Measurements from ENCODE around the gene ZNF587. TPM values are rescaled to one million over a fixed set of nuclear protein-coding genes. Genes with fewer than 3 reads are reported as not detected.

The ZNF587 gene
- total and polyA plus RNA-seq, 11 donors = 8.9 to 25.4 (median 15.0) TPM

DNA sequence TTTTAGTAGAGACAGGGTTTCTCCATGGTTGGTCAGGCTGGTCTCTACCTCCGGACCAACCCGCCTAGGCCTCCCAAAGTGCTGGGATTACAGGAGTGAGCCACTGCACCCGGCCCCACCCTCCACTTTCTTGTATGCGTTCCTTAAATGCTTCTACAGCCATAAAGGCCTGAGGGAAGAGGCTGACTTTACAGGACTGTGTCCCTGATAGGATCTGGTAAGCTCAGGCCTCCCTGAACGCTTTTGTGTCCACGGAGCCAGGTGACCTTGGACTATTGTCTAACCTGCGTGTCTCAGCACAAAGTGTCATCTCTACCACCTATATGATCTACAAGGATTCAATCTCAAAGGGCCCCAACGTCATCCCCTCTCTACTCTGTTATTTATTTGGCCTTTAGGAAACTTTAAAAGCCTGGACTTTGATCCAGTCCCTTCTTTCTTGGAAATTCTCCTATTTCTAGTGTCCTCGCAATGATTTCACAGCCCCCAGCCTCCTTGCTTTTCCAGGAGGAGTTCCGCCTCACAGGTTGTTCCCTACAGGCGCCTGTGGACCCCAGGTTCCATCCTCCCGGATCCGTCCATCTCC, 35.6 kb upstream of the ZNF587 start:
- no peak for DNase-seq
- peaks cover 0 to 33% (median 23%) of the 10 kb centered on the region in 9 donors for H3K36me3 ChIP-seq
- no peaks in the 10 kb centered on the region for H3K27me3 ChIP-seq
- H3K4me1 ChIP-seq = peaks cover 0 to 31% (median 9%) of the 10 kb centered on the region in 12 donors
- H3K4me3 ChIP-seq = peak overlapping the region; percentile 52 to 93 (median 82)
- 20 to 28% (median 22%) methylated on average over 13 of the region's 13 CpGs for WGBS, 4 donors
- no peaks in the 10 kb centered on the region for H3K9me3 ChIP-seq
- intact Hi-C loops (cut with DNase I) = no loop called here
- peak in 2 of 4 donors; percentile 17 to 21 for ATAC-seq
- TF ChIP-seq, protein P1, sequence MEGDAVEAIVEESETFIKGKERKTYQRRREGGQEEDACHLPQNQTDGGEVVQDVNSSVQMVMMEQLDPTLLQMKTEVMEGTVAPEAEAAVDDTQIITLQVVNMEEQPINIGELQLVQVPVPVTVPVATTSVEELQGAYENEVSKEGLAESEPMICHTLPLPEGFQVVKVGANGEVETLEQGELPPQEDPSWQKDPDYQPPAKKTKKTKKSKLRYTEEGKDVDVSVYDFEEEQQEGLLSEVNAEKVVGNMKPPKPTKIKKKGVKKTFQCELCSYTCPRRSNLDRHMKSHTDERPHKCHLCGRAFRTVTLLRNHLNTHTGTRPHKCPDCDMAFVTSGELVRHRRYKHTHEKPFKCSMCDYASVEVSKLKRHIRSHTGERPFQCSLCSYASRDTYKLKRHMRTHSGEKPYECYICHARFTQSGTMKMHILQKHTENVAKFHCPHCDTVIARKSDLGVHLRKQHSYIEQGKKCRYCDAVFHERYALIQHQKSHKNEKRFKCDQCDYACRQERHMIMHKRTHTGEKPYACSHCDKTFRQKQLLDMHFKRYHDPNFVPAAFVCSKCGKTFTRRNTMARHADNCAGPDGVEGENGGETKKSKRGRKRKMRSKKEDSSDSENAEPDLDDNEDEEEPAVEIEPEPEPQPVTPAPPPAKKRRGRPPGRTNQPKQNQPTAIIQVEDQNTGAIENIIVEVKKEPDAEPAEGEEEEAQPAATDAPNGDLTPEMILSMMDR (IDR thresholded peaks at IDR 0.05) = no peak
- peak overlapping the region in 11 of 12 donors; percentile 72 to 92 (median 78) for H3K27ac ChIP-seq

DNA sequence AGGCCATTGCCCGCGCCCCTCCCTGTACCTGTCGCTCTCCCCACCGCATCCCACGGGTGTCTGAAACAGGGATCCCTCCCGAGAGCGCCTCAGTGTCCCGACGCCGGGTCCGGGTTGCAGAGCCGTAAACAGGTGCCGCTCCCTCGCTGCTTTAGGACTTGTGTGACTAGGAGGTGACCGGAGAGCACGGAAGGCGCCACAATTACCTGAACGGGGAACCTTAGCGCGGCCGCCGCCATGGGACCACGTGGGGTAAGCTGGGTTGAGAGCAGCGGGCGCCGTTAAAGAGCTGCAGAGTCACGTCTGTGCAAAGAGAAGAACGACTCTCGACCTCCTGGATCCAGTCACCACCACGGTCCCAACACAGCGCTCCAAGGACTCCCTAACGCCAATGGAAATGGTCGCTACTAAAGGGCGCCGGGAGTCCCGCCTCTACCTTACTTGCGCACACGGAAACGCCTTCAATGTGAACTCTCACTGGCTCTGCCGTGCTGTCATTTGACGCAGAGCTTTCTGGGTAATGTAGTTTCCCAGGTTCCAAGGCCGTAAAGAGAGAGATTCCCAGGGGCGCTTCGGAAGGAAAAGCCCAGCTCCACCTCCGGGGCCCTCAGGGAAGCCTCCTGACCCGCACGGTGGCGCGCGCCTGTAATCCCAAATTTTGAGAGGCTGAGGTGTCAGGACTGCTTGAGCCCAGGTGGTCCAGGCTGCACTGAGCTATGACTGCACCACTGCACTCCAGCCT, 35.0 kb upstream of the ZNF587 start, which contains the start of gene ZNF552:
Gene ZNF552, minus strand, starts transcription at position 409 of the 742 bp plus-strand sequence. Its CDS starts 170 bp downstream, at position 239.
- ATAC-seq (peak; percentile 91 to 96 (median 94)), DNase-seq (peak; percentile 88 to 91 (median 88))
- Histone ChIP-seq H3K4me3 (peak within 1 kb of the TSS; percentile 52 to 93 (median 82)), H3K27me3 (no peaks in the 10 kb centered on the region), H3K27ac (peak within 1 kb of the TSS in 11 of 12 donors; percentile 72 to 92 (median 78)), H3K4me1 (peaks cover 0 to 32% (median 9%) of the 10 kb centered on the region in 12 donors), H3K9me3 (no peaks in the 10 kb centered on the region), H3K36me3 (peaks cover 0 to 26% (median 17%) of the 10 kb centered on the region in 9 donors)
- intact Hi-C loops (cut with DNase I) = no loop called here
- WGBS, 4 donors = 0 to 1% (median 0%) methylated on average over 33 to 50 of the region's 50 CpGs
- TF ChIP-seq POLR2A (IDR thresholded peaks at IDR 0.05) = peak in 1 of 2 donors; percentile 93
- TF ChIP-seq, protein P1 (IDR thresholded peaks at IDR 0.05) = no peak

DNA sequence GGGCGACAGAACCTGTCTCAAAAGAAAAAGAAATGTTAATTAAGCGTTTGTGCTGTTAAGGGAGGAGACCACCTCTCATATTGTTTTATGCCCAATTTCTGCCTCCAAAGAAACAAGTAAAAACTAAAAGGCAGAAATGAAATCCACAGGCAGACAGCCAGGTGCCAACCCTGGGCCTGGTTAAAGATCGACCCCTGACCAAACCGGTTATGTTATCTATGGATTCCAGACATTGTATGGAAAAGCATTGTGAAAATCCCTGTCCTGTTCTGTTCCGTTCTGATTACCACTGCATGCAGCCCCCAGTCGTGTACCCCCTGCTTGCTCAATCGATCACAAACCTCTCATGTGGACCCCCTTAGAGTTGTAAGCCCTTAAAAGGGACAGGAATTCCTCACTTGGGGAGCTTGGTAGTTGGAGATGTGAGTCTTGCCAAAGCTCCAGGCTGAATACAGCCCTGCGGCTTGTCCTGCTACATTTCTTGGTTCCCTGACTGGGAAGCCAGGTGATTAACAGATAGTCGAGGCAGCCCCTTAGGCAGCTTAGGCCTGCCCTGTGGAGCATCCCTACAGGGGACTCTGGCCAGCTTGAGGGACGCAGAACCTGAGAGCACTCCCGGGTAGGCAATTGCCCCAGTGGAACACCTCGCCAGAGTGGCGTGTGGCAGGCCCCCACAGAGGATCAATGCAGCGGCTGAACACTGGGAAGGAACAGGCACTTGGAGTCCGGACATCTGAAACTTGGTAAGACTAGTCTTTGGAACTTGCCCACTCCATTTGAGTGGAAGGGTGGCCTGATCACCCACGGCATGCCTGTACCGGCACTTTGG, 34.2 kb upstream of the ZNF587 start:
- peaks cover 0 to 35% (median 16%) of the 10 kb centered on the region in 12 donors for H3K4me1 ChIP-seq
- WGBS, 4 donors = 89 to 94% (median 90%) methylated on average over 16 to 17 of the region's 17 CpGs

More for the DNA sequence above, 34.2 kb upstream of the ZNF587 start:
- Histone ChIP-seq H3K27ac (peak overlapping the region in 10 of 12 donors; percentile 73 to 92 (median 80)), H3K27me3 (no peaks in the 10 kb centered on the region), H3K36me3 (peaks cover 0 to 19% (median 9%) of the 10 kb centered on the region in 9 donors), H3K9me3 (no peaks in the 10 kb centered on the region), H3K4me3 (peak overlapping the region in 11 of 12 donors; percentile 63 to 93 (median 83))
- ATAC-seq (no peak), DNase-seq (no peak)
- TF ChIP-seq, protein P1 (IDR thresholded peaks at IDR 0.05) = no peak
- intact Hi-C loops (cut with DNase I) = no loop called here
